ENCODE results near the gene ARHGAP10.

The ARHGAP10 gene, protein sequence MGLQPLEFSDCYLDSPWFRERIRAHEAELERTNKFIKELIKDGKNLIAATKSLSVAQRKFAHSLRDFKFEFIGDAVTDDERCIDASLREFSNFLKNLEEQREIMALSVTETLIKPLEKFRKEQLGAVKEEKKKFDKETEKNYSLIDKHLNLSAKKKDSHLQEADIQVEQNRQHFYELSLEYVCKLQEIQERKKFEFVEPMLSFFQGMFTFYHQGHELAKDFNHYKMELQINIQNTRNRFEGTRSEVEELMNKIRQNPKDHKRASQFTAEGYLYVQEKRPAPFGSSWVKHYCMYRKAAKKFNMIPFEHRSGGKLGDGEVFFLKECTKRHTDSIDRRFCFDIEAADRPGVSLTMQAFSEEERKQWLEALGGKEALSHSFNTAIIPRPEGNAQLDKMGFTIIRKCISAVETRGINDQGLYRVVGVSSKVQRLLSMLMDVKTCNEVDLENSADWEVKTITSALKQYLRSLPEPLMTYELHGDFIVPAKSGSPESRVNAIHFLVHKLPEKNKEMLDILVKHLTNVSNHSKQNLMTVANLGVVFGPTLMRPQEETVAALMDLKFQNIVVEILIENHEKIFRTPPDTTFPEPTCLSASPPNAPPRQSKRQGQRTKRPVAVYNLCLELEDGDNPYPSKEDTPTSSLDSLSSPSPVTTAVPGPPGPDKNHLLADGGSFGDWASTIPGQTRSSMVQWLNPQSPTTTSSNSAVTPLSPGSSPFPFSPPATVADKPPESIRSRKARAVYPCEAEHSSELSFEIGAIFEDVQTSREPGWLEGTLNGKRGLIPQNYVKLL

DNA sequence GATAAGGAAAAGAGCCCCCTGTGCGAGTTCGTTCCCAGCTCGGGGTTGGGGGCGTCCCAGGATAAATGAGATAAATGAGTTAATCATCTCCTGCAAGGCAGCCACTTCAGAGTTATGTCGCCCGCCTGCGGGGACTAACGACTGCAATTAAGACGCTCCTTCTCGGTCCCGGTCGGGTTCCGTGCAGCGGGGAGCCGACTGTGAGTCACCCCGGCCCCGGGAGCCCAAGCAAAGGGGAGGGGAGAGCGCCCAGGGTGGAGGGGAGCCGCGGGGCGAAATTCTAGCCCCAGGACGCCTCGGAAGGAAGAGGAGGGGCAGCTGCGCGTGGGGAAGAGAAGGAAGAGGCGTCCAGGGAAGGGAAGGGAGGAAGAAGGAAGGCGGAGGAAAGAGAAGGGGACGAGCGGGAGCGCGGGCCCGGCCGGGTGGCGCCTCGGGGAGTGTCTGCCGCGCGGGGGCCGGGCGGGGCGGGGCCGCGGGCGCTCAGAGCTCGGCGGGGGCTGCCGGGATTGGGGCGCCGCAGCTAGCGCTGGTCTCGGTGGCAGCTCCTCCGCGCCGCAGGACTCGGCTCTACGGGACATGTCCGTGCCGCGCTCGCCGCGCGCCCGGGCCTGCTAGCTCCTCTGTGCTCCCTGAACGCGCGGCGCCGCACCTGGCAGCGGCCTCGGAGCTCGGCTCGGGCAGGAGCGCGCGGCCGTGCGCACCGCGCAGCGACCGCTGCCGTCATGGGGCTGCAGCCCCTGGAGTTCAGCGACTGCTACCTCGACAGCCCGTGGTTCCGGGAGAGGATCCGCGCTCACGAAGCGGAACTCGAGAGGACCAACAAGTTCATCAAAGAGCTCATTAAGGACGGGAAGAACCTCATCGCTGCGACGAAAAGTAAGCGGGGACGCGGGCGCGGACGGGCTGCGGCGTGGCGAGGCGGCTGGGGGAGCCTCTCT is at the start of gene ARHGAP10:
Gene ARHGAP10 (plus strand): TSS at position 509 of the 938 bp plus-strand sequence. CDS start 214 bp downstream, at position 723.
- DNase-seq = no peak

DNA sequence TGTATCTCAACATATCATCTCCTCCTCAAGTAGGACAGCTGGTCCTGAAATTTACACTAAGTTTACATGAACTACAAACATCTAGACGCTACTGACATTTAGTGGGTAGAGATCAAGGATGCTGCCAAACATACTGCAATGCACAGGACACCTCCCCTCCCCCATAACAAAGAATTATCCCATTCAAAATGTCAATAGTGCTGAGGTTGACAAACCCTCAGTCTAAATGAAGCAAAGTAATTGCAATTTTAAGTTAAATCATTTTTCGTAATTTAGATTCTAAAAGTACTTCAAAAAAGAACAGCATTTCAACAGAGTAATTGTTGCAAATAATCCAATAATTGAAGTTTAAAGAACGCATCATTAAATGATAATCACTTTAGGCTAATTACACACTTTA is 49.1 kb upstream of the ARHGAP10 start:
- no peak for DNase-seq

DNA sequence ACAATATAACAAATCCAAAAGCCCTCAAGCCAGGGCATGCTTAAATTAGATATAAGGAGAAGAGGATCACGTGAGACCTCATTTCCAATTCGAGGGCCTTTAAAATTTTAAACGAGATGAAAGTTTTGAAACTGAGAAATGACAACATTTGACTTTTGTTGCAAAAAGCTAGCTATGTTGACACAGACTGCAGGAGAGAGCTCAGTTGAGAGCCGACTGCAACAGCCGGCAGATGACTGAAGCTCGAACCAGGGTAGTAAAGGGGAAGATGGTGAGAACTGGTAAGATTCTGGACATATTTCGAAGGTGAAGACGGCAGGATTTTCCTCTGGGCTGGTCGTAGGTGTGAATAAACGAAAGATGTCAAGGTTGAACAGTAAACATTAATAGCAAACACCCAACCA is 48.7 kb upstream of the ARHGAP10 start:
- DNase-seq = no peak

DNA sequence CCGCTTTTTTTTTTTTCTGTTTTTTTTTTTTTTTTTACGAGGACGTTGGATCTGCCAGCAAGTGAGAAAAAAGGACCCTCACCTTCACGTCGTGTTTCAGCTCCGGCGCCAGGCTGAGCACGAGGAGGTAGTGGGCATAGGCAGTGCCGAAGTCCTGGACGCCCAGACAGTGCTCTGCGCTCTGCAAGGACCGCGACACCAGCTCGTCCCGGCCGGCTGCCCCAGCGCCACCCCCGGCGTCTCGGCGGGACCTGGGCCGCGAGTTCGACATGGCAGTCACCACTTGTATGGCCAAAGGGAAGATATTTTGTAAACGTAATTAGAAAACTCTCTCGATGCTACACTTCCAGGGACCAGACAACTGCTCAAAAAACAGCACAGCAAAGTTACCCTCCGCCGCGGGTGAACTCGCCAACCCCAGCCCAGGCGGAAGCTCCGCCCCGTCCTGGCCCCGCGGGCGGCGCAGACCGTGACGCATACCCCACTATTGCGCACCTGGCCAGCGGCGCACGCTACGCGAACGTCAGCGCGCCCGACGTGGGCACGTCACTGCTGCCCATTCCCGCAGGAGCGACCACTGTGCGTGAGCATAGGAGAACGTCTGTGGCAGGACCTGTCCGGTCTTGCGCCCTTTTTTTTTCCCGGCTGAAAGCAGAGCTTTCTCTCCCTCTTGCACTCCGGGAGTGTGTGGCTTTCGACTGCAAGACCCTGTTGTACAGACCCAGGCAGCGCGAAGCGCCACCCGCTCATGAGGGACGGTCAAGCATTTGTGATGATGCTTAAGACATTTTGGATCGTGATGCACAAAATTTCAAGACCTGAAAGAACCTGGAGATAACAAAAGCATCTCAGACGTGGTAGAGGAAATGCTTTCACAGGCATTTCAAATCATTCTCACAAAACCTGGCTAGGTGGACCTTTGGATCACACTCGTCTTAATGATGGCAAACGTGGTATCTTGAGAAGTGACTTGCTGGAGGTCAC is 47.9 kb upstream of the ARHGAP10 start, which contains the start of gene PRMT9:
Gene PRMT9 (minus strand): TSS at position 447 of the 984 bp plus-strand sequence. CDS start 176 bp downstream, at position 271.
- peak; percentile 54 for DNase-seq

DNA sequence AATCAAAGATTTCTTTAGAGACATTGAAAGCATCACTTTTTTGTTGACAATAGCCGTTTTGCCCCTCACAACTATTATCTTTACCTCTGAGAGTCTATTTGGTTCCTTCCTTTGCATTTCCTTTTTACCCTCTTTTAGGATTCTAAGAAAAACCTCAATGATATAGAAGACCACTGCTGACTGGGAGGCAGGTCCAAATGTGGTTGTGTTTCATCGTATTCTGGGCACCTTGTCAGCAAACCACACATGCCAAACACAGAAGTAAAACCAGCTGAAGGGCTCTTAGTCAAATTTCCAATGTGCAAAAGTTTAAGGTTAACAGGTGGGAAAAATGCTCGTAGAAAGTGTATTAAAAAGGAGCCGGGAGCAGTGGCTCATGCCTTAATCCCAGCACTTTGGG is 42.8 kb upstream of the ARHGAP10 start:
- DNase-seq = no peak

DNA sequence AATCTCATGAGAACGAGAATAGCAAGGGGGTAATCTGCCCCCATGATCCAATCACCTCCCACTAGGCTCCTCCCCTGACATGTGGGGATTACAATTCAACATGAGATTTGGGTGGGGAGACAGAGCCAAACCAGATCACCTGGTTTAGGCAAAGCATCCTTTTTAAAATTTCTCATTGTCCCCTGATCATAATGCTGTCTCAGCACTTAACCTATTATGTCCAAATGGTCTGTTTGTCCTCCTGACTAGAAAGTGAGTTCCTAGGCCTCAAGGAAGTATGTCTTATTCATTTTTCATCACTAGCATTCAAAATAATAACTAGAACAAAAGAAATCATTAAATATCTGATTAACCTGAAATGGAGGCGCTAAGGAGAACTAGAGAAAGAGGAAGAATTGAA is 40.1 kb upstream of the ARHGAP10 start:
- DNase-seq = no peak

DNA sequence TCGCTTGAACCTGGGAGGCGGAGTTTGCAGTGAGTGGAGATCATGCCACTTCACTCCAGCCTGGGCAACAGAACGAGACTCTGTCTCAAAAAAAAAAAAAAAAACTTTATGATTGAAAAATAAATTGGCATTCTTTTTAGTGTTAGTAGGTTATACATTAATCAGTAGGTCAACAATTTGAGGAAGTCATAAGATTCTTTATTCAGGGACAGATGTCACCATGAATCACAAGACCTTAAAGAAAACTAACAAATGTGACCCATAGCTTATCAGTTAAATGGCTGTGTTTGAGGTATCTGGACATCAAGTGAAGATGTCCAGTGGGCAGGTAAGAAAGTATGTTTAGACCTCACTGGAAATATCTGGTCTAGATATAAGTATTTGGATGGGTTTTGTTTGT is 38.7 kb upstream of the ARHGAP10 start:
- no peak for DNase-seq

DNA sequence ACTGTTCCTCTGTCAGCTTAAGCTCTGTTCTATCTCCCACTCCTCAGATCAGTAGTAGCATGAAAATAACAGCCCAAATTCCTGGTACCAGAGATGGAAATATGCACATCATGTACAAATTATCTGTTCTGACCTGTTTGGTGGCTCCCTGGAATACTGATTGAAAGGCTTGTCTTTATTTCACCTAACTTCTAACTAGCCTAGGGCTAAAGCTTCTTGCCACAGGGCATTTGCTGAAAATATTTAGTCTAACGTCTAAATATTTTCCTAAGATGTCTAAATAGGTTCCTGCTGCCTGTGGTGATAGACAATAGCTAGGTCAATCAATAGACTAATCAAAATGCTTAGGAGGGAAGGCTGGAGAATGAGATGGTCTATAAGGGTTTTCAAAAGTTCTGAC is 35.0 kb upstream of the ARHGAP10 start:
- DNase-seq = no peak

DNA sequence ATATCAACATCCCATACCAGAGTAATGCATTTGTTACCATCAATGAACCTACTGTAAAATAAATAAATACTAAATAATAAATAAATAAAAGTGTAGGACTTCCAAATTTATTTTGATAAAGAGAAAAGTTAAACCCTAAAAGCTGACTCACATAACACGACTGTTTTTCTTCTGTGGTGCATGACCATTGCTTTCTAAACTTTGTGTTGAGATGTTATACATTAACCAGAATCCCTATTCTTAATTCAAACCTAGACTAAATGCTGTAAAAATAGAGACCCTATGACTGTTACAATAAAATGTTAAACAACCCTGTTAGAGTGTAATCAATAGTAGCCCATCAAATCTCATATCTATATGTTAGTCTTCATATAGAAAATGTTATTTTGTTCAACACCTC is 27.0 kb upstream of the ARHGAP10 start:
- no peak for DNase-seq

DNA sequence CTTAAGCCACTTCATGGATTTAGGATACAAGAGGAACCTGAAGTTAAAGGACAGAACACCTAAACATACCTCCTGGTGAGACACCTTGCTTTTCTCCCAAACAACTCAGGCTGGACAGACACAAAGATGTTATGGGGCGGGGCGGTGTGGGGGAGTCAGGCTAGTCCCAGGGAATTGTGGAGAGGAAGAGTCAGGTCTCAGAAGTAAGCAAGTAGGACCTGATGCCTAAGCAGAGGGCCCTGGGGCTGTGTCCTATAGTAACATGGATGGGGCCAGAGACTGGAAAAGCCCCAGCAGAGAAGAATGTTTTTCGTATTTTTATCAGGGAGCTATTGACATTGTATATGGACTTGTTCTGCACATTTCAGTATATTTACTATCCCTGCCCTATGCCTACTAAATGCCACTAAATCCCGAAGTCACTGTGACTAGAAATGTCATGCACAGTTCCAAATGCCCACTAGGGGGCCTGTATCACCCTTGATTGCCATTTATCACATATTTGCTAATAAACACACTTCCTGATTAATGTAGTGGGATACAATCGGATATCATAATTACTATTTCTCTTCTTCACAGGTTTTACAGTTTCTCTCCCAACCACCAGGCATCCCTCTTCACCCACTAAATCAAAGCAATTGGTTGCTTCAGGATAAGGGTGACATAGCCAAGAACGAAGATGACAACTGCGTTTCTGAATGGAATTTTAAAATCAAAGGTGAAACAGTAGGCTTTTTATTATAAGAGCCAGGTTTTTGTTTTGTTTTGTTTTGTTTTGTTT is 23.8 kb upstream of the ARHGAP10 start:
- DNase-seq = no peak

DNA sequence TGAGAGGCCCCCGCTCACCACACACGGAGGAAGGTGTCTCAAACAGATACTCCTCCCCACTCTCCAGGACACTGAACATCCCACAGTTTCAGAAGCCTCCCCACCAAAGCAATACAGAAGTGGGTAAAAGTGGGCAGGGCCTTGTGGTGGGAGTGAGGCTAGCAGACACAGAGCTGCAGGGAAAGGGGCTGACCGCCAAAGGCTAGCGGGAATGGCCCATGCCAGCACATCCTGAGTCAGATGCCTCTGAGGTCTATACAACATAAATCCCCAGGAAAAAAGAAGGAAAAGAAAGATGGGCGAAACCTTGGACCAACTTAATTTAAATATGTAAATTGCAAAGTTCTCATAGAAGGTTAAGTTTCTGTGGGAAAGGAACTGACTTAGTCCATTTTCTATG is 21.9 kb upstream of the ARHGAP10 start:
- no peak for DNase-seq

DNA sequence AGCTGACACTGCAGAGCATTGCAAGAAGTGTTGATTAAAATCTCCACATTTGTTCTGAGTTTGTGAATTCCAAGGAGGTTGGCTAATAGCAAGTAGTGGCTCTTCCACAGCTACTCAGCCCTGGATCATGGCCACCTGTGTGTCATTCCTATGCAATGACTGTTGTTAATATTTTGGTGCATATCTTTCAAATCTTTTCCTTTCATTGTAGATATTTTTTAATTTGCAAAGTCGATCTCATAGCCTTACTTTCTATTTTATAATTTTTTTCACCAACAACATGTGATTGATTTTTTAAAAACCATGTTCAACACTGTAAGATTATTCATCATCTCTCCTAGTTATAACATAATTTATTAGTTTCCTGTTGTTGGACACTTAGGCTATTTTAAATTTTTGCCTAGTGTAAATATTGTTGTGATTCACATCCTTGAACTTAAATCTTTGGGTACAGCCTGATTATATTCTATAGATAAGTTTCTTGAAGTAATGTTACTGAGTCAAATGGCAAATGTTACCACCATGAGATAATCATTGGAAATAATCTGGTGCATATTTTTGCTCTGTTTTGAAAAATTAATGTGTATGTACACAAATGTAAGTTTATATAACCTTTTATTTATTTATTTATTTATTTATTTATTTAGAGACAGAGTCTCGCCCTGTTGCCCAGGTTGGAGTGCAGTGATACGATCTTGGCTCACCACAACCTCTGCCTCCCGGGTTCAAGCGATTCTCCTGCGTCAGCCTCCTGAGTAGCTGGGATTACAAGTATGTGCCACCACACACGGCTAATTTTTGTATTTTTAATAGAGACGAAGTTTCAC is 17.1 kb upstream of the ARHGAP10 start:
- no peak for DNase-seq

DNA sequence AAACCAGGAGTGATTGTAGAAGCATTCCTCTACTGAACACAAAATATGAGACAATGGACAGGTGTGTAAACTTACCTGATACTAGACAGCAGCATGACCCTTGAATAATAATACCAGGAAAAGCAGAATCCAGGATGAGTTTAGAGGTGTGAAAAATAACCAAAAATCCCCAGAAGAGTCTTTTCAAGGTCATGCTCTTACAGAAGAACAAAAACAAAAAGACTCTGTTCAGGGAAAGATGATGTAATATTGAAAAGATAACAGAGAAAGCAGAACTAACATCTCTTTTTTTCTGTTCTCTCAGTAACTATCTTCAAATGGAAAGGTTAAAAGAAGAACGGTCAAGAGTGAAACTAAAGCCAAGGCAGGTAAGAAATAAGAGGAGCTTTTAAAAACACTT is 14.0 kb upstream of the ARHGAP10 start:
- no peak for DNase-seq

DNA sequence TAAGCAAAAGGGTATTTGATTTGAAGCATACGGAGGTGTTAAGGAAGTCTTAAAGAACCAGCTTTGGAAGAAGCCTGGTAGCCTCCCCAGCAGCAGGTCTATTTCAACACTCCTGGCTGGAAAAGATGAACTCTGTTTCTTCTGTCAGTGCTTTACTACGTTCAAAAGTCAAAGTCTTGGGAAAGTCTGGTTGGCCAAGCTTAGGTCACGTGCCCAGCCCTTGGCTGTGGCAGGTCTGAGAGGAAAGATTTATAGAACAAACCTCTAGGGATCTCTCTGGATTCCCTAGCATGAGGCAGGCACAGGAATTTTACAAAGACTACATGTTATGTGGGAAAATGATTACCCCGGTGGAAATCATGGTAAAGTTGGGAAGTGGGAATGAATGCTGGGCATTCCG is 8.6 kb upstream of the ARHGAP10 start:
- no peak for DNase-seq

DNA sequence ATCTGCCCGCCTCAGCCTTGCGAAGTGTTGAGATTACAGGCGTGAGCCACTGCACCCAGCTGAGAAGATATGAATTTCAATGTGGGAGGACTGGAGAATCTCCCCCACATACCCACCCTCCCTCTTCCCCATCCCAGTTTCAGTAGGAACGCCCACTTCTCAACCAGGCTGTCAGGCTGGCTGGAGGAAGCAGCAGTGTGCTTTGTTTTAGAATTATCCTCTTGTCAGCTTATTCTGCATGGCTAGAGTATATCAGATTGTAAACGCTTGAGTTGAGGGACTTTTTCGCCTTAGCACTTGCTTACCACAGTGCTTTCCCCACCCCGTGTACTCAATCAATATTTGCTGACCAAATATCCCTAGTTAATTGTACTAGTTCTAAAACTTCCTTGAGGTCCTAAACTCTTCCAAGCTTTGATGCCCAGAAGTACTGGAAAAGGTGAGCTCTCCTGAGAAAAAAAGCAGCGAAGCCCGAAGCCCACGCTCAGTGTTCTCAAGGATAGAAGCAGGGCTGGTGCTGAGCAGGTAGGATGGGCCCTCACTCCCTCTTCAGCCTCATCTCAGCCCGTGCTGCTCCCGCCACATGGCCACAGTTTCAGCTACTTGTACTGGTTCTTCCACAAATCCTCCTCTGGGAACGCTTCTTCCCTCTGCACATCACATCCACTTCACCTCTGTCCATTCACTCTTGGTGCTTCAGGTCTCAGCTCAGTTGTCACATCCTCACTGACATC is 7.3 kb upstream of the ARHGAP10 start:
- DNase-seq = no peak

DNA sequence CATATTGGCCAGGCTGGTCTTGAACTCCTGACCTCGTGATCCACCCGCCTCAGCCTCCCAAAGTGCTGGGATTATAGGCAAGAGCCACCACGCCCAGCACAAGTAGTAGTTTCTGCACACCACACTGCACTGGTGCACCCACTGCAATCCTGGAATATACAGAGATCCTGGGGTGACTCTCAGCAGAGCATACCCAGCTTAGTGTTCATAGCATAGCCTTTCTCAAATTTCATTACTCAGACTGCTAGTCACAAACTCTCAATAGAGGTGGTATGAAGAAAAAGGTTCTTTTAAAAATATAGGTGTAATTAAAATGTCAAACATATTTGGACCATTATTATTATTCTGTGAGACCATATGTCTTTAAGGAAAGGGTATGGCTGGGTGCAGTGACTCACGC is 6.2 kb upstream of the ARHGAP10 start:
- DNase-seq = no peak

DNA sequence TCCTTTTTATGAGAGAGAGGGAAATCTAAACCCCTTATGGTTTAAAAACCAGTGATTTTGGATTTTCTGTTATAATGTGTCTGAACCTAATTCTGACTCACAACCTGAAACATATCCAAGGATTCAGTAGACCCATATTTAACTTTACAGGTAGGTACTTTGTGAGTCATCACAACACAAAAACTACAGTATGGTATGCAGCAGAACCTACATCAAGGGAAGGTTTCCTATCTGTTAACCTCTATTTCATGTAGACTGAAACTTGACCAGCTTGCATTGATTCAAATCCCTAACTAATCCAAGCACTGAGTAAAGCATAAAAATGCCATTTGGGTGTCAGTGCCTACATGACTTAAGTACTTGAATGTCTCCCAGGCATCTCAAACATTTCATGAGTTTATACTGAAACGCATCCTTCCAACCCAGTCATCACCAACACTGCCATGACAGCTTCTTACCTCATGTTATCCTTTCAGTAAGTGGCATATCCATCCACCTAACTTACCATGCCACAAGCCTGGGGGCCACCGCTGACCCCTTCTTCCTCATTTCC is 4.3 kb upstream of the ARHGAP10 start:
- no peak for DNase-seq

DNA sequence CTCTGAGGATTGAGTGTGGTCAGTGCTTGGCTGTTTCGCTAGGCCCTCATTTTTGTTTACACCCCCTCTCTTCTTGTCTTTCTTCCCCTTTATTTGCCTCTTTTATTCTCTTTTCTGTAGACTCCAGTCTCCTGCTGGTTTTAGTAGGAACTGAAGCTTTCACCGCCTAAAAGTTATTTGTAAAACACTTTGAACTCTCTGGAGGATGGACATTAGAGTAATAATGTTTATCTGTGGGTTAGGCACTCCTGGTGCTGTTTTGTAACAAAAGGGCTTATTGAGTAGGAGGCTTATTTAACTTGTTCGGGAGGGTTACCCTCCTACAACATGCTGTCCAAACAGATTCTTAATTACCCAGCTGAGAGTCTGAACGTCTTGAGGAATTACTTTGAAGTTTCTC is 1.6 kb upstream of the ARHGAP10 start:
- DNase-seq = no peak

Data from NCI-H510A (cell line).